K562 (cell line): ENCODE data around the gene UCP3. TPM values are rescaled to one million over a fixed set of nuclear protein-coding genes. Genes with fewer than 3 reads are reported as not detected.

ENCODE experiments used
- FOXP1 ChIP-seq: sonication (generic); formaldehyde crosslinking; IDR thresholded peaks from 2 replicates; pipeline ENCODE4 v1.8.0; 2022; ENCODE audit warnings: mild to moderate bottlenecking, missing genetic modification reagents
- MTA1 ChIP-seq: fragments of 450-650 bp; IDR thresholded peaks from 2 replicates; pipeline ENCODE4 v1.6.1; 2017; ENCODE audit warnings: borderline replicate concordance
- NR4A1 ChIP-seq, 2 experiments: fragments of 250-450 bp in 1 of 2; fragments of 450-650 bp in 1 of 2; sonication (Bioruptor Pico) in 1 of 2; IDR thresholded peaks; 2 replicates each; pipeline versions ENCODE4 v1.4.0 to v1.6.1; 2016 to 2020; ENCODE audit warnings: mild to moderate bottlenecking in 2 of 2, missing compliant biosample characterization in 1 of 2, missing genetic modification characterization in 1 of 2, moderate library complexity in 1 of 2
- POLR3G ChIP-seq: IDR thresholded peaks from 2 replicates; pipeline ENCODE4 v1.6.1; 2011; ENCODE audit not compliant: insufficient read length, insufficient replicate concordance; ENCODE audit errors: extremely low read depth
- RBM22 ChIP-seq: fragments of 200-400 bp; formaldehyde crosslinking; IDR thresholded peaks from 2 replicates; pipeline ENCODE4 v1.6.1; 2018; ENCODE audit warnings: low read length, low read depth; ENCODE audit not compliant: poor library complexity, severe bottlenecking
- RHOXF2B ChIP-seq: fragments of 250-450 bp; sonication (Bioruptor Pico); conservative IDR thresholded peaks from 2 replicates; pipeline ENCODE4 v1.5.1; 2021
- SRSF9 ChIP-seq: fragments of 200-400 bp; formaldehyde crosslinking; IDR thresholded peaks from 2 replicates; pipeline ENCODE4 v1.6.1; 2017; ENCODE audit warnings: low read depth, low read length, borderline replicate concordance
- ZFP30 ChIP-seq: fragments of 250-450 bp; sonication (Bioruptor Pico); IDR thresholded peaks from 2 replicates; pipeline ENCODE4 v1.8.0; 2022; ENCODE audit warnings: moderate library complexity, mild to moderate bottlenecking, inconsistent platforms, borderline replicate concordance
- polyA plus RNA-seq, 8 experiments: library from polyadenylated mRNA; depleted of rRNA in 4 of 8; stranded (reverse) in 5 of 8; unstranded in 3 of 8; fragments of >200 nt; fragmentation: Nextera tagmentation in 2 of 8; fragmentation: Illumina TruSeq in 1 of 8; extraction: Ambion mirVana in 2 of 8; extraction: Trizol in 1 of 8; gene quantifications; 2 replicates each; pipeline versions ENCODE4 v1.2.1 to v1.2.3, GENCODE V29; 2011 to 2014; ENCODE audit warnings: inconsistent platforms in 1 of 8, missing spikeins in 1 of 8
- total RNA-seq, 7 experiments: library from RNA; depleted of rRNA in 6 of 7; stranded (reverse); fragments of >200 nt in 6 of 7; fragmentation: Illumina TruSeq in 2 of 7; extraction: Trizol in 2 of 7; gene quantifications; 2 replicates each; pipeline versions ENCODE4 v1.2.1 to v1.2.3, GENCODE V29; 2011 to 2021; ENCODE audit warnings: low replicate concordance in 1 of 7
- TF ChIP-seq, protein P1 (sequence below): fragments of 250-450 bp; sonication (Bioruptor Pico); IDR thresholded peaks from 2 replicates; pipeline ENCODE4 v1.4.0; 2020; ENCODE audit warnings: mild to moderate bottlenecking, moderate library complexity
- TF ChIP-seq, protein P2 (sequence below): fragments of 250-450 bp; sonication (Bioruptor Pico); IDR thresholded peaks from 2 replicates; pipeline ENCODE4 v1.5.0; 2021
- TF ChIP-seq, protein P3 (sequence below): fragments of 450-650 bp; IDR thresholded peaks from 2 replicates; pipeline ENCODE4 v1.6.1; 2016; ENCODE audit warnings: missing biosample characterization, missing genetic modification characterization

Gene UCP3
- total and polyA plus RNA-seq, 9 of the 15 experiments (the other 6 are each of a cell fraction or from before 2014, with no cell fraction given), result 0.05 to 0.65 (median 0.25) TPM; not detected in 2

DNA sequence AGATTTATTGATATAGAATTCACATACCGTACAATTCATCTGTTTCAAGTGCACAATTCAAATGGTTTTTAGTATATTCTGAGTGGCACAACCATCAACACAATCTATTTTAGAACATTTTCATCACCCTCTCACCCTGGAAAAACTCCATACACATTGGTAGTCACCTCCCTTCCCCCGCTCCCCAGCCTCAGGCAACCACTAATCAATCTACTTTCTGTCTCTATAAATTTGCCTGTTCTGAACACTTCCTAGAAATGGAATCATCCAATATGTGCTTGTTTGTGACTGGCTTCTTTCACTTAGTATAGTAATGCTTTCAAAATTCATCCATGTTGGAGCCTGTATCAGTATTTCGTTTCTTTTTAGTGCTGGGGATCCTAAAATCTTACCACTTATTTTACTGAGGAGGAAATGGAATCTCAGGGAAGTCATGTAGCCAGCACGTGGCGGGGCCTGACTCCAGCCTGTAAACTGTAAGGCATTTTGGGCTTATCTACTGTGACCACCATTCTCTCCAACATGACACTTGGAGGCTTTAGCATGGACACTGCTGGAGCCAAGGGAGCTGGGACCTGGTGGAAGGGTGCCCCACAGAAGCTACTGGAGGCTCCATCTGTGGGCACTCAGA, 905 bp upstream of the UCP3 start (continued):
- TF ChIP-seq, protein P1, sequence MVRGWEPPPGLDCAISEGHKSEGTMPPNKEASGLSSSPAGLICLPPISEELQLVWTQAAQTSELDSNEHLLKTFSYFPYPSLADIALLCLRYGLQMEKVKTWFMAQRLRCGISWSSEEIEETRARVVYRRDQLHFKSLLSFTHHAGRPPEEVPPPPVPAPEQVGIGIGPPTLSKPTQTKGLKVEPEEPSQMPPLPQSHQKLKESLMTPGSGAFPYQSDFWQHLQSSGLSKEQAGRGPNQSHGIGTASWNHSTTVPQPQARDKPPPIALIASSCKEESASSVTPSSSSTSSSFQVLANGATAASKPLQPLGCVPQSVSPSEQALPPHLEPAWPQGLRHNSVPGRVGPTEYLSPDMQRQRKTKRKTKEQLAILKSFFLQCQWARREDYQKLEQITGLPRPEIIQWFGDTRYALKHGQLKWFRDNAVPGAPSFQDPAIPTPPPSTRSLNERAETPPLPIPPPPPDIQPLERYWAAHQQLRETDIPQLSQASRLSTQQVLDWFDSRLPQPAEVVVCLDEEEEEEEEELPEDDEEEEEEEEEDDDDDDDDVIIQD (CRISPR knock-in tag), result no peak
- TF ChIP-seq, protein P2, sequence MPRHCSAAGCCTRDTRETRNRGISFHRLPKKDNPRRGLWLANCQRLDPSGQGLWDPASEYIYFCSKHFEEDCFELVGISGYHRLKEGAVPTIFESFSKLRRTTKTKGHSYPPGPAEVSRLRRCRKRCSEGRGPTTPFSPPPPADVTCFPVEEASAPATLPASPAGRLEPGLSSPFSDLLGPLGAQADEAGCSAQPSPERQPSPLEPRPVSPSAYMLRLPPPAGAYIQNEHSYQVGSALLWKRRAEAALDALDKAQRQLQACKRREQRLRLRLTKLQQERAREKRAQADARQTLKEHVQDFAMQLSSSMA (CRISPR knock-in tag), result no peak
- TF ChIP-seq FOXP1 (CRISPR knock-in tag) (no peak), POLR3G (no peak), NR4A1 (CRISPR knock-in tag; IDR thresholded peaks at IDR 0.05) (no peak), NR4A1 (tag; IDR thresholded peaks at IDR 0.05) (peak; percentile 55; the same call in 1 of the 2 replicates), ZFP30 (no peak), RBM22 (no peak), SRSF9 (no peak), MTA1 (no peak), RHOXF2B (peak; percentile 42; the same call in 1 of the 2 replicates)
- TF ChIP-seq, protein P3, sequence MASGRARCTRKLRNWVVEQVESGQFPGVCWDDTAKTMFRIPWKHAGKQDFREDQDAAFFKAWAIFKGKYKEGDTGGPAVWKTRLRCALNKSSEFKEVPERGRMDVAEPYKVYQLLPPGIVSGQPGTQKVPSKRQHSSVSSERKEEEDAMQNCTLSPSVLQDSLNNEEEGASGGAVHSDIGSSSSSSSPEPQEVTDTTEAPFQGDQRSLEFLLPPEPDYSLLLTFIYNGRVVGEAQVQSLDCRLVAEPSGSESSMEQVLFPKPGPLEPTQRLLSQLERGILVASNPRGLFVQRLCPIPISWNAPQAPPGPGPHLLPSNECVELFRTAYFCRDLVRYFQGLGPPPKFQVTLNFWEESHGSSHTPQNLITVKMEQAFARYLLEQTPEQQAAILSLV (tag), result no peak
